ENCODE measurements around the gene CDC42SE2. TPM values are rescaled to one million over a fixed set of nuclear protein-coding genes. Genes with fewer than 3 reads are reported as not detected.

The CDC42SE2 gene
- total RNA-seq, 4 donors from 2014 or later, result 10.4 to 28.4 (median 22.1) TPM

GRCh38 chr5:131296213-131296672, 32.4 kb downstream of the CDC42SE2 start:
- intact Hi-C loops (cut with DNase I), result no loop called here
- no peak for DNase-seq
- Histone ChIP-seq H3K36me3 (no peaks in the 10 kb centered on the region), H3K4me1 (no peaks in the 10 kb centered on the region), H3K9me3 (no peaks in the 10 kb centered on the region), H3K4me3 (no peak overlapping the region), H3K27me3 (no peaks in the 10 kb centered on the region), H3K27ac (no peak overlapping the region)
- WGBS, 2 donors, result 88 to 92% methylated on average over 2 of the region's 2 CpGs
- no peak for TF ChIP-seq POLR2A (IDR thresholded peaks at IDR 0.05)
- no peak for TF ChIP-seq CTCF (IDR thresholded peaks at IDR 0.05)

DNA sequence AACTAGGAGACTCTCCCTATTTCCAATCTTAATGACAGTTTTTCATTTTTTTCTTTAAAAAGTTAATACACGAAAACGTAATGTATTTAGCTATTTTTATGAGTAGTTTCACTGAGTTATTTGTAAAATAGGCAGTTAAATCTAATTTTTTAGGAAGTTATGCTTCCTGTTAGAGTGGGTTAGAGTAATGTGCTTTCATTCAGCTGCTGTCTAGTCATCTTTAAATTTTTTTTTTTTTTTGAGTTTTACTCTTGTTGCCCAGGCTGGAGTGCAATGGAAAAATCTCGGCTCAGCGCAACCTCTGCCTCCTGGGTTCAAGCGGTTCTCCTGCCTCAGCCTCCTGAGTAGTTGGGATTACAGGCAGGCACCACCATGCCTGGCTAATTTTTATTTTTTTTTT, 34.0 kb downstream of the CDC42SE2 start:
- DNase-seq, result no peak
- TF ChIP-seq POLR2A (IDR thresholded peaks at IDR 0.05) (no peak), CTCF (IDR thresholded peaks at IDR 0.05) (no peak)
- Histone ChIP-seq H3K36me3 (no peaks in the 10 kb centered on the region), H3K27me3 (no peaks in the 10 kb centered on the region), H3K9me3 (no peaks in the 10 kb centered on the region), H3K27ac (no peak overlapping the region), H3K4me1 (peaks cover 0 to 10% (median 6%) of the 10 kb centered on the region in 3 donors), H3K4me3 (no peak overlapping the region)
- 80 to 87% methylated on average over 5 of the region's 5 CpGs for WGBS, 2 donors
- intact Hi-C loops (cut with DNase I), result no loop called here

DNA sequence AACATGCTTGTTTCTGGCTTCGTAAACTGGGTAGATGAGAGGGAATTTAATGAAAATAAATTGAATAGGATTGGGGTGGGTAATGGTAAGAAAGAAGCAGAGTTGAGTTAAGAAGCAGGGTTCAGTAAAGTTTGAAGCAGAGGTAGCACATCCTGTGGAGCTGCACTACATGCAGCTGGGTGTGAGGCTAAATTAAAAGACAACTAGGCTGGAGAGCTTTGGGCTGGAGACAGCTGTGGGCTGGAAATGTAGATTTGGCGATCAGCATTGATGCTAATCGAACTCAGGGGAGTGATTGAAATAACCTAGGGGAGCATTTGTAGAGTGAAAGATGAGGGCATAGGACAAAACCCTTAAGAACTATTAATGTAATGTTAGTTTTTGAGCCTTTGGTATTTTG, 35.6 kb downstream of the CDC42SE2 start:
- intact Hi-C loops (cut with DNase I), result no loop called here
- Histone ChIP-seq H3K36me3 (no peaks in the 10 kb centered on the region), H3K9me3 (no peaks in the 10 kb centered on the region), H3K4me1 (peaks cover 0 to 26% (median 10%) of the 10 kb centered on the region in 3 donors), H3K27ac (no peak overlapping the region), H3K4me3 (no peak overlapping the region), H3K27me3 (no peaks in the 10 kb centered on the region)
- WGBS, 2 donors, result 93 to 94% methylated on average over 3 of the region's 3 CpGs
- no peak for DNase-seq
- TF ChIP-seq CTCF (IDR thresholded peaks at IDR 0.05) (no peak), POLR2A (IDR thresholded peaks at IDR 0.05) (no peak)

DNA sequence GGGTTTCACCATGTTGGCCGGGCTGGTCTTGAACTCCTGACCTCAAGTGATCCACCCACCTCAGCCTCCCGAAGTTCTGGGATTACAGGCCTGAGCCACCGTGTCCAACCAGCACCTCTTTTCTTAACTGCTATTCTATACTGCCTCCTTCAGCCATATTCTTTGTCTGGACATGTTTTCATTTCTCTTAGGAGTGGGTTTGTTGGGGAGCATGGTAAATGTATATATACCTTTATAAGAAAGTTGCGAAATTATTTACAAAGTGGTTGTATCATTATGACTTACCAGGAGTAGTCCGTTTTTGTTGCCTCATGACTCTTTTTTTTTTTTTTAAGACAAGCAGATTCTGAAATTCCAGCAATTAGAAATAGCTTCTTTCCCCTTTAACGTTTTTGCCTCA, 38.7 kb downstream of the CDC42SE2 start:
- intact Hi-C loops (cut with DNase I), result no loop called here
- Histone ChIP-seq H3K27me3 (no peaks in the 10 kb centered on the region), H3K36me3 (no peaks in the 10 kb centered on the region), H3K4me1 (peaks cover 0 to 31% (median 18%) of the 10 kb centered on the region in 3 donors), H3K27ac (no peak overlapping the region), H3K4me3 (no peak overlapping the region), H3K9me3 (no peaks in the 10 kb centered on the region)
- TF ChIP-seq CTCF (IDR thresholded peaks at IDR 0.05) (no peak), POLR2A (IDR thresholded peaks at IDR 0.05) (no peak)
- no peak for DNase-seq
- whole genome bisulfite sequencing, 2 donors, result 38 to 59% methylated on average over 6 of the region's 6 CpGs

- Histone ChIP-seq H3K9me3 (no peaks in the 10 kb centered on the region), H3K4me3 (no peak overlapping the region), H3K27ac (no peak overlapping the region), H3K27me3 (no peaks in the 10 kb centered on the region), H3K36me3 (no peaks in the 10 kb centered on the region), H3K4me1 (peaks cover 0 to 31% (median 18%) of the 10 kb centered on the region in 3 donors)
- intact Hi-C loops (cut with DNase I), result no loop called here
- TF ChIP-seq CTCF (IDR thresholded peaks at IDR 0.05), result no peak
- TF ChIP-seq POLR2A (IDR thresholded peaks at IDR 0.05), result no peak
- 73 to 79% methylated on average over 1 of the region's 1 CpG for WGBS, 2 donors
- no peak for DNase-seq
Measured at GRCh38 chr5:131303537-131303936, 39.7 kb downstream of the CDC42SE2 start.

Data from esophagus squamous epithelium (tissue), 5 donors.